ENCODE data around the gene HHIP.

The HHIP gene

DNA sequence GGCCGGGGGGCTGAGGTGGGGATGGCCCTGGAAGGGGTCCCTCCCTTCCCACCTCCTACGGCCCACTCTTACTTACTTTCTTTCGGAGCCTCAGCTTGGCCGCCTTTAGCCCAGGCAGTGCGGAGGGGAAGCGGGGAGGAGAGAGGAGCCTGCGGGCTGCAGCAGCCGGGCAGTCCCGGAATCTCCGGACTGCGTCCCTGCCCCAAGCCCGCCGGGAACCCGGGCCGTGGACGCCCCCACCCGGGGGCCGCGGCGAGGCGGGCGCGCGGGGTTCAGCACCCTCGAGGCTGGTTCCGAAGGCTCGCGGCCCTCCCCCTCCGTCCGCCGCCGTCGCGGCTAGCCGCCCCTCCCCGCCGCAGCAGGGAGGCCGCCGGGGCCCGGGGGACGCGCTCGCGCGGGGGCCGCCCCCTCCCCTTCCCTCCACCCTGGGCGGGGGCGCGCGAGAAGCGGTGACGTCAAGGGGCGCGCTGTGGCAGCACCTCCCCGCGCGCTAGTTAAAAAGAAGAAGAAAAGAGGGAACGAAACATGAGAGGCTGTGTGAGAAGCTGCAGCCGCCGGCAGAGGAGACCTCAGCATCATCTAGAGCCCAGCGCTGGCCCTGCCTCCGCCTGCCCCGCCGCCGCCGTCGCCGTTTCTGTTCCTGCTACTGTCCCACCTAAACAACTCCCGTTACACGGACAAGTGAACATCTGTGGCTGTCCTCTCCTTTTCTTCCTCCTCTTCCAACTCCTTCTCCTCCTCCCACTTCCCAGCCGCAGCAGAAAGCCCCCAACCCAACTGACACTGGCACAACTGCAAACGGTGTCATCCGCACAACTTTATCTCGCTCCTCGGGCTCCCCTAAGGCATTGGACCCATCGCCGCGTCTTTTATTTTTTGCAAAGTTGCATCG, at the start of gene HHIP:
Gene HHIP, plus strand, starts transcription at position 526 of the 892 bp plus-strand sequence. CDS start 520 bp downstream, outside the sequence.
- H3K4me1 Mint-ChIP-seq (ENCODE audit: low read depth), result peaks cover 20% of the 10 kb centered on the region
- peaks cover 58% of the 10 kb centered on the region for H3K27me3 Mint-ChIP-seq
- no peaks in the 10 kb centered on the region for H3K36me3 Mint-ChIP-seq (ENCODE audit: low read depth)
- peak; percentile 30 for DNase-seq
- peak within 1 kb of the TSS; percentile 71 for H3K4me3 Mint-ChIP-seq
- H3K27ac Mint-ChIP-seq, result no peak within 1 kb of the TSS
- H3K9me3 Mint-ChIP-seq, result no peaks in the 10 kb centered on the region

- Mint-ChIP-seq H3K4me1 (ENCODE audit: low read depth) (no peaks in the 10 kb centered on the region), H3K9me3 (peaks cover 2% of the 10 kb centered on the region), H3K4me3 (no peak overlapping the region), H3K27me3 (no peaks in the 10 kb centered on the region), H3K27ac (no peak overlapping the region), H3K36me3 (ENCODE audit: low read depth) (no peaks in the 10 kb centered on the region)
- no peak for DNase-seq
Observed at GRCh38 chr4:144597171-144597570, 48.8 kb upstream of the HHIP start.

- Mint-ChIP-seq H3K36me3 (ENCODE audit: low read depth) (no peaks in the 10 kb centered on the region), H3K27ac (no peak overlapping the region), H3K9me3 (peaks cover 7% of the 10 kb centered on the region), H3K4me1 (ENCODE audit: low read depth) (no peaks in the 10 kb centered on the region), H3K27me3 (no peaks in the 10 kb centered on the region), H3K4me3 (no peak overlapping the region)
- DNase-seq, result no peak
Observed at GRCh38 chr4:144599621-144600020, 46.3 kb upstream of the HHIP start.

DNA sequence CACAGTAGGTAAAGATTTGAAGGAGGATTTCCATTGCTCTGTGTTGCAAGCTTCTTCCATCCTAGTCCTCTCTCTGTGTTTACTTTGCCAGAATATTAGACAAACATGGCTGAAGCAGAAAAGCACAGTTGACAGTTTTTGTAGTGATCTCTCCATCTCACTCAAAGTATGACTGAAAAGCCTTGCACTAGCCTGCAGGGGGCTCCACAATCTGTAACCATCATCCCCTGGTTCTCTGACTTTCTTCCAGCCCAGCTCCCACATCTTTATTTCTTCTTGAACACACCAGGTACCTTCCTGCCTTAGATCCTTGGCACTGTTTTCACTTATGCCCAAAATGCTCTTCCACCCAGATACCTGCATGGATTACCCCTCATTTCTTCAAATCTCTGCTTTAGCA, 34.1 kb upstream of the HHIP start:
- Mint-ChIP-seq H3K4me3 (no peak overlapping the region), H3K9me3 (no peaks in the 10 kb centered on the region), H3K36me3 (ENCODE audit: low read depth) (no peaks in the 10 kb centered on the region), H3K27ac (no peak overlapping the region), H3K4me1 (ENCODE audit: low read depth) (no peaks in the 10 kb centered on the region), H3K27me3 (no peaks in the 10 kb centered on the region)
- DNase-seq, result no peak

- DNase-seq, result no peak
- Mint-ChIP-seq H3K27me3 (no peaks in the 10 kb centered on the region), H3K4me3 (no peak overlapping the region), H3K27ac (no peak overlapping the region), H3K36me3 (ENCODE audit: low read depth) (no peaks in the 10 kb centered on the region), H3K4me1 (ENCODE audit: low read depth) (no peaks in the 10 kb centered on the region), H3K9me3 (no peaks in the 10 kb centered on the region)
Observed at GRCh38 chr4:144614850-144615585, 30.9 kb upstream of the HHIP start.

DNA sequence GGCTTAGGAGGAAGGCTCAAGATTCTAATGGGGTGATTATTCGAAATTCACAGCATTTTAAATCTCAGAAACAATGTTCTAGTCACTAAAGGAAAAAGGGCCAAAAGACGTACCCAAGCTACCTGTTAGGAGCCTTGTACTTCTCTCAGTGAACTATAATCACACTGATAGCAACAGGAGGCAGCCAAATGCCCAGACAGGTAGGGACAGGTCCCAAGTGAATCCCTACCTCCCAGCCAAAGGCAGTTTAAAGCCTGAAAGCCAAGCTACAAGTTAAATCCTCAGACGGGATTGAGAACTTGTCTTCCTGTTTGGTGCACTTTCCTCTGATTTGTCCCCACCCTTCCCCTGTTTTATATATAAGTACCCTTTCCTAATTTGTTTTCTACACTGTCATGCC, 24.3 kb upstream of the HHIP start:
- no peak overlapping the region for H3K4me3 Mint-ChIP-seq
- H3K4me1 Mint-ChIP-seq (ENCODE audit: low read depth), result no peaks in the 10 kb centered on the region
- H3K36me3 Mint-ChIP-seq (ENCODE audit: low read depth), result no peaks in the 10 kb centered on the region
- no peak for DNase-seq
- no peaks in the 10 kb centered on the region for H3K9me3 Mint-ChIP-seq
- H3K27me3 Mint-ChIP-seq, result no peaks in the 10 kb centered on the region
- H3K27ac Mint-ChIP-seq, result no peak overlapping the region

- no peaks in the 10 kb centered on the region for H3K4me1 Mint-ChIP-seq (ENCODE audit: low read depth)
- H3K9me3 Mint-ChIP-seq, result no peaks in the 10 kb centered on the region
- no peak overlapping the region for H3K4me3 Mint-ChIP-seq
- no peak overlapping the region for H3K27ac Mint-ChIP-seq
- DNase-seq, result no peak
- peaks cover 3% of the 10 kb centered on the region for H3K27me3 Mint-ChIP-seq
- no peaks in the 10 kb centered on the region for H3K36me3 Mint-ChIP-seq (ENCODE audit: low read depth)
Observed at GRCh38 chr4:144627663-144628076, 18.3 kb upstream of the HHIP start.

- Mint-ChIP-seq H3K4me3 (no peak overlapping the region), H3K4me1 (ENCODE audit: low read depth) (no peaks in the 10 kb centered on the region), H3K27ac (no peak overlapping the region), H3K27me3 (peaks cover 3% of the 10 kb centered on the region), H3K9me3 (no peaks in the 10 kb centered on the region), H3K36me3 (ENCODE audit: low read depth) (no peaks in the 10 kb centered on the region)
- no peak for DNase-seq
Observed at GRCh38 chr4:144633215-144633614, 12.7 kb upstream of the HHIP start.

DNA sequence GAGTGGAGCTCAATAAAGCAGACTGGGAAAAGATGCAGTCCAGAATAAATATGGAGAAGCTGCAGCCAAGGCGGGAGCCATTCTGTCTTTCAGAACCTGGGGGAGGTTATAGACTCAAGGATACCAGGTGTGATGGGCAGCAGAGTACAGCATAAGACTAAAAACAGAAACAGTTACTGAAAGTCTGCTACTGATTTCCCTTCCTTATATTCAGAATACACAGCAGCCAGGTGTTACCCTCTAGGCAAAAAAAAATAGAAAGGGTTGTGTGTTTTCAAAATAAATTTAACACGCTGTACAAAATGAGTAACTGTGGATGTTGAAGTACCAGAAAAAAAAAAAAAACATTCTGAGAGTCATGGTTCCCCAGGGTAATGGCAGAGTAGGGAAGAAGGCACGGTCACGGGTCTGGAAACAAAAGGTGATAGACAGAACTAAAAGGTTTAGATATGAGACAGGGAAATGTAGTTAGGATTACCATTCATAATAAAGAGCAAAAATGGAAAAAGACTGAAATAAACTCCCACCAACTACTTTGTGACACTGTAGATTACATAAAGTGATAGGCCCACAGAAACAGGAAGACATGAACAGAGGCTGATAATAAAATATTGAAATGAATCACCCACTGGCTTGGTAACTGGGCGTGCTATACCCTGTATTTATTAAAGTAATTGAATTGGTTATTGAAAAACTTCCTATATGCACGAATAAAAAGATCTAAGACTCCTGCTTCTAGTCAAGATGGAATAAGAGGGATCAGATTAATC, 10.8 kb upstream of the HHIP start:
- H3K9me3 Mint-ChIP-seq, result no peaks in the 10 kb centered on the region

DNA sequence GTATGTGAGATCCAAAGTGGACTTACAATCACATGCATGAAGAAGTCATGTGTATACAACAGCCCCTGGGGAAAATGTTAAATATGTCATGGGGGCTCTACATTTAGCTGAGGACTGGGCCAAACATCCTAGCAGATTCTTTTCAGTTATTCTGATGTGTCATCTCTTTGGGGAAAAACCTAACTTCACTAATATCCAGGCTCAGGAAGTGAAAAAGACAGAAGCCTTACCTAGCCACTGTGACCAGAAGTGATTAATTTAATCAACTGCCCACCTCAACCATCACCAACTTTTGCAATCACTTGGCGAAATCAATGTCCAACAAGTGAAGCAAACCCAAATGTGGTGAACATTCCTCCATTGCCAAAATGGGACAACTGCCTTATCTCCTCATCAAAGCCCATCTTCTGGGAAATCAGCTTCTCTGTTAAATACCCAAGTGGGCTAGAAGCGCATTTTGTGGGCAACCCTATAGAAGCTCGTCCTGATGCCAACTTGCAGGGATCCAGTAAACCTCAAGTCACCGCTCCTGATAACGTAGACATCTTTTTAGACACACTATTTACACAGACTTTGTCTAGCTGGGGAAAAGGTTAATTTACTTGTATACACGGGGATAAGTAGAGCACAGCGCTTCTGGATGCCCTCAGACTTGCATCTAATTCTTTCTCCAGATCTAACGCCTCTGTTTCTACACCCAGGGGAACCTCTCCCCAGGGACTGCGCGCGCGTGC, 1.4 kb upstream of the HHIP start:
- Mint-ChIP-seq H3K27ac (no peak overlapping the region), H3K36me3 (ENCODE audit: low read depth) (no peaks in the 10 kb centered on the region), H3K27me3 (peaks cover 48% of the 10 kb centered on the region), H3K4me1 (ENCODE audit: low read depth) (peaks cover 20% of the 10 kb centered on the region), H3K9me3 (no peaks in the 10 kb centered on the region), H3K4me3 (no peak overlapping the region)
- DNase-seq, result no peak

More for the DNA sequence above, 10.8 kb upstream of the HHIP start:
- no peaks in the 10 kb centered on the region for H3K36me3 Mint-ChIP-seq (ENCODE audit: low read depth)
- H3K27me3 Mint-ChIP-seq, result peaks cover 3% of the 10 kb centered on the region
- H3K4me1 Mint-ChIP-seq (ENCODE audit: low read depth), result no peaks in the 10 kb centered on the region
- DNase-seq, result no peak
- H3K4me3 Mint-ChIP-seq, result no peak overlapping the region
- H3K27ac Mint-ChIP-seq, result no peak overlapping the region

DNA sequence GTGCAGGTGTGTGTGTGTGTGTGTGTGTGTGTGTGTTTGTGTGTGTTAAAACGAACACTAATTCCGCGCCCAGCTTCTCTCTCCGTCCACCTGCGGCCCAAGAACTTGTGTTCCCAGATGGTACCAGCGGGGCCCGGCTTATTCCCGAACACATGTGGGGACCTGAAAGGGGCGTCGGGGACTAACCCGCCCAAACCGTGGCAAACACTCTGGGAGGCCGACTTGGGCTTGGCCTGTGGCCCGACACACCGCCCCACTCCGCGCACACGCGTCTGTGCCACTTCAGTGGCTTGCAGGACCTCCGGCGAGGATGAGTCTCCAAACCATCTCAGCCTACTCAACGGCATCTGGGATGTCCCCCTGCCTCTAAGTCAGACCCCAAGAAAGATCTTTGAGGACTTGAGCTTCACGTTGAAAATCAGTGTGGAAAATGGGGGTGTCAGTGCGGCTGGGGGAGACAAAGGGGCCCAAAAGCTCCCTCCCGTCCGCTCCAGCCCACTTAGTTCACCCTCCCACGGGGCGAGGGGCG, 790 bp upstream of the HHIP start:
- H3K27ac Mint-ChIP-seq, result no peak overlapping the region
- H3K27me3 Mint-ChIP-seq, result peaks cover 55% of the 10 kb centered on the region
- no peaks in the 10 kb centered on the region for H3K36me3 Mint-ChIP-seq (ENCODE audit: low read depth)
- peak overlapping the region; percentile 12 for H3K4me3 Mint-ChIP-seq
- no peak for DNase-seq
- peaks cover 20% of the 10 kb centered on the region for H3K4me1 Mint-ChIP-seq (ENCODE audit: low read depth)
- no peaks in the 10 kb centered on the region for H3K9me3 Mint-ChIP-seq

DNA sequence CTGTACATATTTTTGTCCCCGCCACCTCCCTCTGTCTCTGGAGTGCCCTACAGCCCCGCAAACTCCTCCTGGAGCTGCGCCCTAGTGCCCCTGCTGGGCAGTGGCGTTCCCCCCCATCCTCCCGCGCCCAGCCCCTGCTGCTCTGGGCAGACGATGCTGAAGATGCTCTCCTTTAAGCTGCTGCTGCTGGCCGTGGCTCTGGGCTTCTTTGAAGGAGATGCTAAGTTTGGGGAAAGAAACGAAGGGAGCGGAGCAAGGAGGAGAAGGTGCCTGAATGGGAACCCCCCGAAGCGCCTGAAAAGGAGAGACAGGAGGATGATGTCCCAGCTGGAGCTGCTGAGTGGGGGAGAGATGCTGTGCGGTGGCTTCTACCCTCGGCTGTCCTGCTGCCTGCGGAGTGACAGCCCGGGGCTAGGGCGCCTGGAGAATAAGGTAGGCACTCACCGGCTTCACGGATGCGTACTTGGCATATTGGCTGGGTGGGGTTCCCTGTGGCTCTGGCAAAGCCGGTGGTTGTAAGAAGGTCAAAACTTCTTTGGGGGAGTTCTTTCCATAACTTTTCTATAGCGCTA, 653 bp downstream of the HHIP start:
- H3K9me3 Mint-ChIP-seq, result no peaks in the 10 kb centered on the region
- H3K4me3 Mint-ChIP-seq, result peak overlapping the region; percentile 71
- H3K27ac Mint-ChIP-seq, result no peak overlapping the region
- H3K27me3 Mint-ChIP-seq, result peaks cover 58% of the 10 kb centered on the region
- no peaks in the 10 kb centered on the region for H3K36me3 Mint-ChIP-seq (ENCODE audit: low read depth)
- peaks cover 20% of the 10 kb centered on the region for H3K4me1 Mint-ChIP-seq (ENCODE audit: low read depth)
- DNase-seq, result peak; percentile 31

GRCh38 chr4:144647095-144647561, 1.2 kb downstream of the HHIP start:
- Mint-ChIP-seq H3K4me3 (peak overlapping the region; percentile 71), H3K27ac (no peak overlapping the region), H3K36me3 (ENCODE audit: low read depth) (no peaks in the 10 kb centered on the region), H3K4me1 (ENCODE audit: low read depth) (peaks cover 20% of the 10 kb centered on the region), H3K27me3 (peaks cover 58% of the 10 kb centered on the region), H3K9me3 (no peaks in the 10 kb centered on the region)
- DNase-seq, result no peak
